ENCODE measurements around the gene HNRNPLL. TPM values are rescaled to one million over a fixed set of nuclear protein-coding genes. Genes with fewer than 3 reads are reported as not detected.
A peak's percentile ranks its signal among the peaks of the same experiment; 100 is the strongest.

The HNRNPLL gene
- total RNA-seq, 1 donor from 2014 or later: 63.0 TPM

DNA sequence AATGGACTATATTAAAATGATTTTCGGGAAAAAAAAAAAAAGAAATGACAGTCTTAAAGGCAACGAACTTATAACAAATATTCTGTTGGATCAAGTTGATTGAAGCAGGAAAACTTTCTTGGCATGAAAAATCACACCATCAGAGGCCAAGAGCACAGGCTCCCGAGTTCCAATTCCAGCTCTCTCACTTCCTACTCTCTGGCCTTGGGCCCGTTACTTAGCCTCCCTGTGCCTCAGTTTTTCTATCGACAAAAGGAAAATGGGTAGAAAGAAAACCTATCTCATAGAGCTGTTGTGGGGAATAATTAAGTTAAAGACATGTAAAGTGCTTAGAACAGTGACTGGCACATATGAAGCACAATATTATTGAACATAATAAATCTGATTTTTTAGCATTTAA, 74.2 kb downstream of the HNRNPLL start:
- H3K4me3 Mint-ChIP-seq (ENCODE audit: unreplicated experiment): peak overlapping the region; percentile 71
- H3K4me1 Mint-ChIP-seq (ENCODE audit: unreplicated experiment): peaks cover 32% of the 10 kb centered on the region
- peaks cover 9% of the 10 kb centered on the region for H3K27me3 Mint-ChIP-seq (ENCODE audit: unreplicated experiment)
- TF ChIP-seq, protein P1, sequence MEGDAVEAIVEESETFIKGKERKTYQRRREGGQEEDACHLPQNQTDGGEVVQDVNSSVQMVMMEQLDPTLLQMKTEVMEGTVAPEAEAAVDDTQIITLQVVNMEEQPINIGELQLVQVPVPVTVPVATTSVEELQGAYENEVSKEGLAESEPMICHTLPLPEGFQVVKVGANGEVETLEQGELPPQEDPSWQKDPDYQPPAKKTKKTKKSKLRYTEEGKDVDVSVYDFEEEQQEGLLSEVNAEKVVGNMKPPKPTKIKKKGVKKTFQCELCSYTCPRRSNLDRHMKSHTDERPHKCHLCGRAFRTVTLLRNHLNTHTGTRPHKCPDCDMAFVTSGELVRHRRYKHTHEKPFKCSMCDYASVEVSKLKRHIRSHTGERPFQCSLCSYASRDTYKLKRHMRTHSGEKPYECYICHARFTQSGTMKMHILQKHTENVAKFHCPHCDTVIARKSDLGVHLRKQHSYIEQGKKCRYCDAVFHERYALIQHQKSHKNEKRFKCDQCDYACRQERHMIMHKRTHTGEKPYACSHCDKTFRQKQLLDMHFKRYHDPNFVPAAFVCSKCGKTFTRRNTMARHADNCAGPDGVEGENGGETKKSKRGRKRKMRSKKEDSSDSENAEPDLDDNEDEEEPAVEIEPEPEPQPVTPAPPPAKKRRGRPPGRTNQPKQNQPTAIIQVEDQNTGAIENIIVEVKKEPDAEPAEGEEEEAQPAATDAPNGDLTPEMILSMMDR (IDR thresholded peaks at IDR 0.05): no peak
- no peaks in the 10 kb centered on the region for H3K9me3 Mint-ChIP-seq (ENCODE audit: unreplicated experiment)
- no peaks in the 10 kb centered on the region for H3K36me3 Mint-ChIP-seq (ENCODE audit: unreplicated experiment)
- peak overlapping the region; percentile 48 for H3K27ac Mint-ChIP-seq (ENCODE audit: unreplicated experiment)
- DNase-seq (ENCODE audit: extremely low spot score, unreplicated experiment): no peak

DNA sequence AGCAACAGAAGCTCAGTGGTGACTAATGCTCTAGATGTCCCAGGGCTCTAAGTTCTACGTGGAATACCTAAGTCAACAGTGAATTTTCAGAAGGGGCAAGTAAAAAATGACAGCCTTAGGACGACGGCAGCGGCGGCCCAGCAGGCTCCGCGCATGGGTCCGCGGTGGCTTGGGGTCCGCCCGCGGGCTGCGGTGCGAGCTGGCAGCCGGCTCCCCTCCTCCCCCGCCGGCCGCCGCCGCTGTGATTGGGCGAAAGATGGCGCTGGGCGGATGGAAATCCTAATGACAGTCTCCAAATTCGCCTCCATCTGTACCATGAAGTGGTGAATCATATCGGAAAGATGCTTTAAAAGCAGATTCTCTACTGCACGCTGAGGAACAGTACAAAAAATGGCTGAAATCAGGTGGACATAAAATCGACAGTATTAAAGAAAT, 74.7 kb downstream of the HNRNPLL start:
- DNase-seq (ENCODE audit: extremely low spot score, unreplicated experiment): no peak
- H3K4me1 Mint-ChIP-seq (ENCODE audit: unreplicated experiment): peaks cover 33% of the 10 kb centered on the region
- peak overlapping the region; percentile 48 for H3K27ac Mint-ChIP-seq (ENCODE audit: unreplicated experiment)
- peak overlapping the region; percentile 71 for H3K4me3 Mint-ChIP-seq (ENCODE audit: unreplicated experiment)
- TF ChIP-seq, protein P1 (IDR thresholded peaks at IDR 0.05): peak; percentile 27
- no peaks in the 10 kb centered on the region for H3K9me3 Mint-ChIP-seq (ENCODE audit: unreplicated experiment)
- no peaks in the 10 kb centered on the region for H3K36me3 Mint-ChIP-seq (ENCODE audit: unreplicated experiment)
- H3K27me3 Mint-ChIP-seq (ENCODE audit: unreplicated experiment): peaks cover 10% of the 10 kb centered on the region

DNA sequence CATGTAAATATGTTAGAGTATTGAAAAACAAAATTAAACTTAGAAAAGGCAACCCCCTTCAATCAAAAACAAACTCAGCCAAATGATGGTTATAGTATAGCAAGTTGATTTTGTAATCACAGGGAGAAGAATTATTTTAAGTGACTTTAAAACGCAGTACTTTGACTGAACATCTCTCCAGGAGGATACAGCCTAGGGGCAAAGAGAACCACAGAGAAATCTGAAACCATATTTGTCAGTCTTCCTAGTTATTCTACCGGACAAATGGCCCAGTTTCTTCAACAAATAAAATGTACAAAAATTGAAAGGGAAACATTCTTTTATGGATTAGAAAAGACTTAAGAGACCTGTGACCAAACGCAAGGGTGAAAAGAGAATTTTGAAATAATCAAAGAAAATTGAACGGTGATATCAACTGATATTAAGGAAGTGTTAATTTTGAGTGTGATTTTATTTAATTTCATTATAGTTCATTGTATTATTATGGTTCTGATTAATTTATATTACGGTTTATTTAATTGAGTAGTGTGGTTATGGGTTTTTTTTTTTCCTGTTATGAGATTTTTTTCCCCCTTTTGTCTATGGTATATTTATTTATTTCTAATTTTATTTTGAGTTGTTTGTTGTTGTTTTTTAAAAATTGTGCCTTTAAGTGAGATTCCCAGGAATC, 75.3 kb downstream of the HNRNPLL start:
- TF ChIP-seq, protein P1 (IDR thresholded peaks at IDR 0.05): no peak
- no peak for DNase-seq (ENCODE audit: extremely low spot score, unreplicated experiment)
- H3K27ac Mint-ChIP-seq (ENCODE audit: unreplicated experiment): peak overlapping the region; percentile 45
- peaks cover 33% of the 10 kb centered on the region for H3K4me1 Mint-ChIP-seq (ENCODE audit: unreplicated experiment)
- no peaks in the 10 kb centered on the region for H3K9me3 Mint-ChIP-seq (ENCODE audit: unreplicated experiment)
- no peaks in the 10 kb centered on the region for H3K36me3 Mint-ChIP-seq (ENCODE audit: unreplicated experiment)
- H3K27me3 Mint-ChIP-seq (ENCODE audit: unreplicated experiment): peaks cover 10% of the 10 kb centered on the region
- peak overlapping the region; percentile 63 for H3K4me3 Mint-ChIP-seq (ENCODE audit: unreplicated experiment)

DNA sequence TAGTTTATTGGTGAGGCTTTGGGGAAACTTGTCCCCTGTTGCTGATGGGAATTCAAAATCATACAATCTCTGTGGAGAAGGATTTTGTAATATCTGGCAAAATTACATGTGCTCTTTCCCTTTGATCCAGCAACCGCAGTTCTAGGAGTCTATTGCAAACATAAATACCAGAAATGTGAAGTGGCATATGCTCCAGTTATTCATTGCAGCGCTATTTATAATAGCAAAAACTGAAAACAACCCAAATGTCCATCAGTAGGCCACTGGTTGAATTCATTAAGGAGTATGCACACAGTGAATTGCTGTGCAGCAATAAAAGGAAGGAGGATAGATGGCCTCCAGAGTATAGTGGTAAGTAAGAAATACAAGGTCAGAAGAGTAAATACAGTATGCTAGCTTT, 76.5 kb downstream of the HNRNPLL start:
- Mint-ChIP-seq H3K4me3 (ENCODE audit: unreplicated experiment) (no peak overlapping the region), H3K36me3 (ENCODE audit: unreplicated experiment) (no peaks in the 10 kb centered on the region), H3K27me3 (ENCODE audit: unreplicated experiment) (peaks cover 14% of the 10 kb centered on the region), H3K4me1 (ENCODE audit: unreplicated experiment) (peaks cover 33% of the 10 kb centered on the region), H3K9me3 (ENCODE audit: unreplicated experiment) (no peaks in the 10 kb centered on the region), H3K27ac (ENCODE audit: unreplicated experiment) (no peak overlapping the region)
- TF ChIP-seq, protein P1 (IDR thresholded peaks at IDR 0.05): no peak
- no peak for DNase-seq (ENCODE audit: extremely low spot score, unreplicated experiment)

DNA sequence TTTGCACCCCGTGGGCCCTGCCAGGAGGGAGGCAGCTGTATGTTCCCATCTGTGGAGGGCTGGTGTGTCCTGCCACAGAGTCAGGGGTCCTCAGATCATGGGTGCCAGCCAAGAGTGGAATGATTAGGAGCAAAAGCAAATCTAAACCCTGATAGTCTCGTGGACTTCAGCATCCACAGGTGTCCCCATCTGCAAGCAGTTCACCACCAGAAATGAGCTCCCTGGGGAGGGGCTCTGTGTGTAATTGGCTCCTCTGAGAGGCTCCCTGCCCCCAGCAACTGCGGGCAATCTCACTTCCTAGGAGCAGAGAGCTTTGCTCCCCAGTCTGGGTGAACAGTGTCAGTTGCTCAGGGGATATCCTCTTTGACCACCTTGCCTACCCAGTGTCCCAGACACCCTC, 78.1 kb downstream of the HNRNPLL start:
- Mint-ChIP-seq H3K36me3 (ENCODE audit: unreplicated experiment) (no peaks in the 10 kb centered on the region), H3K4me3 (ENCODE audit: unreplicated experiment) (no peak overlapping the region), H3K27me3 (ENCODE audit: unreplicated experiment) (peaks cover 18% of the 10 kb centered on the region), H3K27ac (ENCODE audit: unreplicated experiment) (no peak overlapping the region), H3K9me3 (ENCODE audit: unreplicated experiment) (no peaks in the 10 kb centered on the region), H3K4me1 (ENCODE audit: unreplicated experiment) (peaks cover 33% of the 10 kb centered on the region)
- peak; percentile 57 for DNase-seq (ENCODE audit: extremely low spot score, unreplicated experiment)
- TF ChIP-seq, protein P1 (IDR thresholded peaks at IDR 0.05): no peak
